BLaER1 (cell line): ENCODE results near the gene QRFP.

Experiments used
- H3K27ac ChIP-seq: shearing (Covaris generic); formaldehyde crosslinking; 2 replicates; pipeline ENCODE4 v1.8.1; 2022
- H3K27me3 ChIP-seq: shearing (Covaris generic); formaldehyde crosslinking; 2 replicates; pipeline ENCODE4 v1.8.1; 2022
- H3K36me3 ChIP-seq: shearing (Covaris generic); formaldehyde crosslinking; 2 replicates; pipeline ENCODE4 v1.8.1; 2022
- H3K4me1 ChIP-seq: shearing (Covaris generic); formaldehyde crosslinking; 2 replicates; pipeline ENCODE4 v1.8.1; 2022
- H3K4me2 ChIP-seq: shearing (Covaris generic); formaldehyde crosslinking; 2 replicates; pipeline ENCODE4 v1.8.1; 2022
- H3K4me3 ChIP-seq: shearing (Covaris generic); formaldehyde crosslinking; 2 replicates; pipeline ENCODE4 v1.8.1; 2022
- H3K9ac ChIP-seq: shearing (Covaris generic); formaldehyde crosslinking; 2 replicates; pipeline ENCODE4 v1.8.1; 2022
- H3K9me3 ChIP-seq: shearing (Covaris generic); formaldehyde crosslinking; 2 replicates; pipeline ENCODE4 v1.8.1; 2022
- H4K20me1 ChIP-seq: shearing (Covaris generic); formaldehyde crosslinking; 2 replicates; pipeline ENCODE4 v1.8.1; 2022
- Cebpa-rat ChIP-seq: shearing (Covaris generic); IDR thresholded peaks from 2 replicates; pipeline ENCODE4 v1.8.1; 2022

QRFP gene

GRCh38 chr9:130867556-130867955, 29.1 kb downstream of the QRFP start:
- peaks cover 7% of the 10 kb centered on the region; the same call in 1 of the 2 replicates for H3K4me1 ChIP-seq

GRCh38 chr9:130866474-130866965, 30.1 kb downstream of the QRFP start:
- H3K9ac ChIP-seq = no peak overlapping the region
- no peak overlapping the region for H3K4me2 ChIP-seq
- no peaks in the 10 kb centered on the region for H3K9me3 ChIP-seq
- no peak overlapping the region for H3K27ac ChIP-seq
- peaks cover 7% of the 10 kb centered on the region; the same call in 1 of the 2 replicates for H3K4me1 ChIP-seq
- peaks cover 96% of the 10 kb centered on the region for H3K36me3 ChIP-seq
- H3K4me3 ChIP-seq = no peak overlapping the region
- no peak for TF ChIP-seq Cebpa-rat
- H3K27me3 ChIP-seq = no peaks in the 10 kb centered on the region
- H4K20me1 ChIP-seq = peaks cover 100% of the 10 kb centered on the region

More at GRCh38 chr9:130867556-130867955, 29.1 kb downstream of the QRFP start:
- Histone ChIP-seq H3K27ac (no peak overlapping the region), H3K4me2 (no peak overlapping the region), H4K20me1 (peaks cover 100% of the 10 kb centered on the region), H3K9ac (no peak overlapping the region), H3K36me3 (peaks cover 96% of the 10 kb centered on the region), H3K4me3 (no peak overlapping the region), H3K9me3 (no peaks in the 10 kb centered on the region), H3K27me3 (no peaks in the 10 kb centered on the region)
- TF ChIP-seq Cebpa-rat = no peak

GRCh38 chr9:130865921-130866320, 30.7 kb downstream of the QRFP start:
- H3K27me3 ChIP-seq = no peaks in the 10 kb centered on the region
- no peak overlapping the region for H3K27ac ChIP-seq
- H4K20me1 ChIP-seq = peaks cover 100% of the 10 kb centered on the region
- no peak overlapping the region for H3K4me3 ChIP-seq
- H3K9ac ChIP-seq = no peak overlapping the region
- no peak overlapping the region for H3K4me2 ChIP-seq
- H3K4me1 ChIP-seq = peaks cover 7% of the 10 kb centered on the region; the same call in 1 of the 2 replicates
- H3K9me3 ChIP-seq = no peaks in the 10 kb centered on the region
- TF ChIP-seq Cebpa-rat = no peak
- peaks cover 96% of the 10 kb centered on the region for H3K36me3 ChIP-seq

DNA sequence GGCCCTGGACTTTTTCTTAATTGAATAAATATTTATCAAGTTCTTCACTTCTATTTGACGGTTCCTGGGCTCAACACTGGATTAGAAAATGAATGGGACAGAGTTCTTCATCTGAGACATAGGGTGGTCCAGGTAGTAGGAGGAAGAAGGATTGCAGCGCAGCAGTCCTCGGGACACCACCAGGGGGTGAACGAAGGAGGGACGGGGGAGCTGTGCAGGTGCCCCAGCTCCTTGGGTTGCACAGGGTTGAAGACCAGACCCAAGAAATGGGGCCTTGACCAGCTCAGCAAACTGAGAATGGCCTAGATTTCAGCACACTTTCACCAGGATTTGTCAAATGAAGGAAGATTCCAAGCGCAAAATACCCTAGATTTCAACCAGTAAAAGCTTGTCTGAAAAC, 32.1 kb downstream of the QRFP start:
- H3K36me3 ChIP-seq = peaks cover 96% of the 10 kb centered on the region
- no peak overlapping the region for H3K27ac ChIP-seq
- H3K9ac ChIP-seq = no peak overlapping the region
- H3K4me1 ChIP-seq = peaks cover 4% of the 10 kb centered on the region
- H3K4me3 ChIP-seq = no peak overlapping the region
- TF ChIP-seq Cebpa-rat = no peak
- H3K9me3 ChIP-seq = no peaks in the 10 kb centered on the region
- H4K20me1 ChIP-seq = peaks cover 100% of the 10 kb centered on the region
- no peaks in the 10 kb centered on the region for H3K27me3 ChIP-seq
- no peak overlapping the region for H3K4me2 ChIP-seq

DNA sequence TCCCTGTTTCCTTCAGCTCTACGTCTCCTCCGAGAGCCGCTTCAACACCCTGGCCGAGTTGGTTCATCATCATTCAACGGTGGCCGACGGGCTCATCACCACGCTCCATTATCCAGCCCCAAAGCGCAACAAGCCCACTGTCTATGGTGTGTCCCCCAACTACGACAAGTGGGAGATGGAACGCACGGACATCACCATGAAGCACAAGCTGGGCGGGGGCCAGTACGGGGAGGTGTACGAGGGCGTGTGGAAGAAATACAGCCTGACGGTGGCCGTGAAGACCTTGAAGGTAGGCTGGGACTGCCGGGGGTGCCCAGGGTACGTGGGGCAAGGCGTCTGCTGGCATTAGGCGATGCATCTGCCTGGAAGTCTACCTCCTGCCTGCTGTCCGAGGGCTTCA, 33.9 kb downstream of the QRFP start:
- peaks cover 98% of the 10 kb centered on the region for H3K36me3 ChIP-seq
- no peak overlapping the region for H3K4me2 ChIP-seq
- no peaks in the 10 kb centered on the region for H3K9me3 ChIP-seq
- TF ChIP-seq Cebpa-rat = no peak
- H3K27ac ChIP-seq = no peak overlapping the region
- H3K27me3 ChIP-seq = no peaks in the 10 kb centered on the region
- no peak overlapping the region; the same call in 1 of the 2 replicates for H3K9ac ChIP-seq
- H3K4me1 ChIP-seq = peaks cover 18% of the 10 kb centered on the region
- H4K20me1 ChIP-seq = peaks cover 100% of the 10 kb centered on the region
- no peak overlapping the region for H3K4me3 ChIP-seq

DNA sequence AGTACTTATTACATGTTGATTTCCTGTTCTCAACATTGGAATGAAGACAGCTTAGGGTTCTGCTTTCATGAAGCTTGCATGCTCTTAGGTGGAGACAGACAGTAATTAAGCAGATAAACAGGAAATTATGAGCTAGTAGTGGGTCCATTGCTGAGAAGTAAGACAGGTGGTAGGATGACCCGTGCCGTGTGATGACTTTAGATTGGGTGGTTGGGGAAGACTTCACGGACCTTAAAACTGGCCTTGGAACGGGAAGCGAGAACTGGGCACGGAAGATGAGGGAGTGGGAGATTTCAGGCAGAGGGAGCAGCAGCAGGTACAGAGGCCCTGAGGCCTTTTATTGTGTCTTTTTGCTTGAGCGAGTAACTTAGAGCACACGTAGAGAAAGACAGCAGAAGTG, 34.4 kb downstream of the QRFP start:
- Histone ChIP-seq H3K9me3 (no peaks in the 10 kb centered on the region), H3K9ac (no peak overlapping the region; the same call in 1 of the 2 replicates), H4K20me1 (peaks cover 100% of the 10 kb centered on the region), H3K27me3 (no peaks in the 10 kb centered on the region), H3K4me2 (no peak overlapping the region), H3K4me1 (peaks cover 23% of the 10 kb centered on the region), H3K4me3 (no peak overlapping the region), H3K36me3 (peaks cover 98% of the 10 kb centered on the region), H3K27ac (no peak overlapping the region)
- TF ChIP-seq Cebpa-rat = no peak

- Histone ChIP-seq H3K4me2 (no peak overlapping the region), H3K9me3 (no peaks in the 10 kb centered on the region), H3K36me3 (peaks cover 98% of the 10 kb centered on the region), H3K9ac (no peak overlapping the region), H4K20me1 (peaks cover 100% of the 10 kb centered on the region), H3K4me3 (no peak overlapping the region), H3K27me3 (no peaks in the 10 kb centered on the region), H3K4me1 (peaks cover 26% of the 10 kb centered on the region), H3K27ac (no peak overlapping the region)
- no peak for TF ChIP-seq Cebpa-rat
These were observed 35.0 kb downstream of the QRFP start for GRCh38 chr9:130861372-130862180.

- Histone ChIP-seq H3K9ac (no peak overlapping the region), H3K9me3 (no peaks in the 10 kb centered on the region), H4K20me1 (peaks cover 100% of the 10 kb centered on the region), H3K27me3 (no peaks in the 10 kb centered on the region), H3K27ac (no peak overlapping the region), H3K4me3 (no peak overlapping the region), H3K4me2 (no peak overlapping the region), H3K4me1 (peaks cover 26% of the 10 kb centered on the region), H3K36me3 (peaks cover 99% of the 10 kb centered on the region)
- no peak for TF ChIP-seq Cebpa-rat
These were observed 35.9 kb downstream of the QRFP start for GRCh38 chr9:130860458-130861316.

DNA sequence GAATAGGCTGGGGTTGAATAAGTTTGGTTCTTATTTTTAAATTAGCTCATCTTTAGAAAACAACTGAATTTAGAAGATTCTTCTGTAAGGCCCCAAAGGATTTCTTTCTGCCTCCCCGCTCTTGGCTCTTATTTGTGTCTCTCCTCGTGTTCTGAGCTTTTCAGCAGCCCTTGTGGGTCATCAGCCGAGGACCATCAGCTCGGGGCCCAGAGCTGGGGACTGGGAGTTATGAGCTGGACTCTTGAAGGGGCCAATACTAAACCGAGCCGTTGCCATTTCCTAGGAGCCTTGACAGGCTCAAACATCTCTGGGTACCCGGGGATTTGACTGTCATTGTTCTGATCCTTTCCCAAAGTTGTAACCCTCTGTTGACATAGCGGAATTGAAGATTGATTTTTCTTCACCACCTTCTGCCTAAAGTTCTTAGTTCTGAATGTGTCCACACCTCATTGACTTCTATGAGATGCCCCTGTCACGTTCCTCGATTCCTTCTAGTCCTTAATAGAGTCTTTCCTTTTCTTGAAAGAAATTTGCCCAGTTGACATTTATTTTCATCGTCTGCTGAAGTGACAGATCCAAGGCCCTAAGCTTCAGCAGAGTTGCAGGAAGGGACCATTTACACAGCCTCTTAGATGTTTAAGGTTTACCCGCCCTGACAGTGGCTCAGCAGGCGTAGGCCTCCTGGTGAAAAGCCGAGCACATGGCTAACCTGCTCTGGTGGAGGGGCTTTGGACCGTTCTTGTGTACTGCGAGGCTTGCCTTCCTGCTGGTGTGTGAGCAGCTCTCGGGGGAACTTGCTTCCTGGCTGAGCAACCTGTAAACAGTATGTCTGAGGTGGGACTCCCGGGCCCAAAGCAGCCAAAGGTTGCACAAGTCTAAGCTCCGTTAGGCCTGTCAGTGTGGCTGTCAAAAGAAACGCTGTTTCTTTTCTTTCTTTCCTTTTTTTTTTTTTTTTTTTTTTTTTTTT, 37.6 kb downstream of the QRFP start:
- Histone ChIP-seq H3K4me3 (no peak overlapping the region), H3K4me2 (peak overlapping the region; percentile 60), H3K36me3 (peaks cover 99% of the 10 kb centered on the region), H3K27me3 (no peaks in the 10 kb centered on the region), H4K20me1 (peaks cover 100% of the 10 kb centered on the region), H3K9me3 (no peaks in the 10 kb centered on the region), H3K9ac (peak overlapping the region; percentile 32; the same call in 1 of the 2 replicates), H3K4me1 (peaks cover 26% of the 10 kb centered on the region), H3K27ac (peak overlapping the region; percentile 58; the same call in 1 of the 2 replicates)
- TF ChIP-seq Cebpa-rat = no peak
